Uterus (tissue), 2 donors: ENCODE measurements around the gene NOXA1.

Source experiments
- CTCF ChIP-seq, 4 experiments: fragments of 200-600 bp in 2 of 4; fragments of 450-650 bp in 2 of 4; sonication (generic) in 2 of 4; IDR thresholded peaks; one replicate each; pipeline ENCODE4 v1.5.1; 2016 to 2019; ENCODE audit warnings: antibody characterized with exemption in 4 of 4, mild to moderate bottlenecking in 2 of 4, moderate library complexity in 1 of 4
- POLR2A ChIP-seq, 2 donors: fragments of 450-650 bp; IDR thresholded peaks; one replicate each; pipeline ENCODE4 v1.6.1; 2016; ENCODE audit warnings: antibody characterized with exemption in 2 of 2, mild to moderate bottlenecking in 1 of 2, moderate library complexity in 1 of 2

DNA sequence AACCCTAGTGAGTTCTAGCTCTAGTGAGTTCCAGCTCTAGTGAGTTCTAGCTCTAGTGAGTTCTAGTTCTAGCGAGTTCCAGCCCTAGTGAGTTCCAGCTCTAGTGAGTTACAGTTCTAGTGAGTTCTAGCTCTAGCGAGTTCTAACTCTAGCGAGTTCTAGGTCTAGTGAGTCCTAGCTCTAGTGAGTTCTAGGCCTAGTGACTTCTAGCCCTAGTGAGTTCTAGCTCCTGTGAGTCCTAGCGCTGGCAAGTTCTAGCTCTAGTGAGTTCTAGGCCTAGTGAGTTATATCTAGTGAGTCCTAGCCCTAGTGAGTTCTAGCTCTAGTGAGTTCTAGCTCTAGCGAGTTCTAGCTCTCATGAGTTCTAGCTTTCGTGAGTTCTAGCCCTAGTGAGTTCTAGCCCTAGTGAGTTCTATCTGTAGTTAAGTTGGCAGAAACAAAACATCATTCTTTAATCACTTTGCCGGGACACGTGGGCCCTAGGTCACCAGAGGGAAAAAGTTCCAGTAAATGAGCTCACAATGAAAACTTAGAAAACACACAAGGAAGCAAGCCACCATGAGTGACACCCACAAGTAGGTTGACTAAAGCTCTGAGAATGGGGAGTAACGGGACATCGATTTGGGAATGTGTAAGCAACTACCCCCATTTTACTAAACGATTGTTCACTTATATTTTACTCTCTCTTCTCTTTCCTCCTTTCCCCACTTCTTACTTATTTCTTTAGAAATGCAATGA lies 47.7 kb upstream of the NOXA1 start:
- TF ChIP-seq CTCF (IDR thresholded peaks at IDR 0.05) = no peak
- TF ChIP-seq POLR2A (IDR thresholded peaks at IDR 0.05) = no peak
